ENCODE results near the gene SUPT7L.

Gene SUPT7L

GRCh38 chr2:27707462-27708256, 44.2 kb upstream of the SUPT7L start:
- no peak overlapping the region for H3K4me3 ChIP-seq (ENCODE audit: severe bottlenecking)
- H3K9me3 ChIP-seq (ENCODE audit: severe bottlenecking): no peaks in the 10 kb centered on the region
- TF ChIP-seq CTCF (IDR thresholded peaks at IDR 0.05; ENCODE audit: poor library complexity, severe bottlenecking): no peak
- H3K27me3 ChIP-seq (ENCODE audit: insufficient read depth, poor library complexity, severe bottlenecking): no peaks in the 10 kb centered on the region
- H3K4me1 ChIP-seq (ENCODE audit: insufficient read depth, poor library complexity, severe bottlenecking): peaks cover 40% of the 10 kb centered on the region
- DNase-seq (ENCODE audit: low spot score) (no peak), ATAC-seq (ENCODE audit: low read depth) (no peak)
- H3K27ac ChIP-seq (ENCODE audit: poor library complexity, severe bottlenecking): peak overlapping the region; percentile 95
- H3K36me3 ChIP-seq (ENCODE audit: low read depth): no peaks in the 10 kb centered on the region

DNA sequence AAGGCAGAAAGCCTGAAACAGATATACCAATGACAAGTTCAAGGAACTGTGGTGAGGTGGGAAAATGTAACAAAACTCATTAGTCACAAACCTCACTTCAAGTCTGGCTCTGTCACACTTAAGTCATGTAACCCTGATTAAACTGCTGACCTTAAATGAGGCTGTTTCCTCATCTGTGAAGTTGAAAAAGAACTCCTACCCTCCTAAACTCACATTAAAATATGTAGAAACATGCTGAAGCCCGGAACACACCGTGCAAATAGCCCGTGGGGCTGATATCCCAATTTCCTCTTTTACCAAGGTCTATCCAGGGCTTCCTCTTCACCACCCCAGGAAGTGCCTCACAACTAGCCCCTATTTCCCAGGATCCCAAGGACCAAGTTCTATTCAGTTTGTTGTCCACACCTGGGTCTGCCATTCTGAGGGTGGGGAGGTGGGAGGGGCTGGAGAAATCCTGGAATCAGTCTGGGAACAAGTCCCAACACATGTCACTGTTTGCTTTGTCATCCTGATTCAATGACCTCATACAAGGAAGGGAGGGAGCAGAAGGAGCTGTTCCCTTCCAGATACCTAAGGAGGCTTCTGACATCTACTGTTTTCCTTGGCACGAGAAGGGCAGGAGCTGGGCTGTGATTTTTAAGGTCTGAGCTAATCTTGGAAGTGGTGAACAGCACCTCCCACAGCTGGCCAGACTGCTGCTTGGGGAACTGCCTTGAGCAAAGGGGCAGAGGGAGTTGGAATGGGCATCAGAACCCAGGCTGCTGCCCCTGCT, 42.6 kb upstream of the SUPT7L start:
- Histone ChIP-seq H3K4me1 (ENCODE audit: insufficient read depth, poor library complexity, severe bottlenecking) (peaks cover 29% of the 10 kb centered on the region), H3K36me3 (ENCODE audit: low read depth) (no peaks in the 10 kb centered on the region), H3K27me3 (ENCODE audit: insufficient read depth, poor library complexity, severe bottlenecking) (no peaks in the 10 kb centered on the region), H3K9me3 (ENCODE audit: severe bottlenecking) (no peaks in the 10 kb centered on the region), H3K27ac (ENCODE audit: poor library complexity, severe bottlenecking) (peak overlapping the region; percentile 95), H3K4me3 (ENCODE audit: severe bottlenecking) (no peak overlapping the region)
- peak; percentile 23 for TF ChIP-seq CTCF (IDR thresholded peaks at IDR 0.05; ENCODE audit: poor library complexity, severe bottlenecking)
- ATAC-seq (ENCODE audit: low read depth): peak; percentile 86
- DNase-seq (ENCODE audit: low spot score): peak; percentile 82

- DNase-seq (ENCODE audit: low spot score): no peak
- H3K27me3 ChIP-seq (ENCODE audit: insufficient read depth, poor library complexity, severe bottlenecking): no peaks in the 10 kb centered on the region
- no peak for ATAC-seq (ENCODE audit: low read depth)
- no peak overlapping the region for H3K4me3 ChIP-seq (ENCODE audit: severe bottlenecking)
- no peaks in the 10 kb centered on the region for H3K9me3 ChIP-seq (ENCODE audit: severe bottlenecking)
- no peaks in the 10 kb centered on the region for H3K36me3 ChIP-seq (ENCODE audit: low read depth)
- H3K27ac ChIP-seq (ENCODE audit: poor library complexity, severe bottlenecking): peak overlapping the region; percentile 95
- H3K4me1 ChIP-seq (ENCODE audit: insufficient read depth, poor library complexity, severe bottlenecking): peaks cover 26% of the 10 kb centered on the region
- TF ChIP-seq CTCF (IDR thresholded peaks at IDR 0.05; ENCODE audit: poor library complexity, severe bottlenecking): no peak
Observed at GRCh38 chr2:27704342-27704876, 41.0 kb upstream of the SUPT7L start.

- H3K4me1 ChIP-seq (ENCODE audit: insufficient read depth, poor library complexity, severe bottlenecking): peaks cover 26% of the 10 kb centered on the region
- ATAC-seq (ENCODE audit: low read depth): no peak
- peak overlapping the region; percentile 95 for H3K27ac ChIP-seq (ENCODE audit: poor library complexity, severe bottlenecking)
Observed at GRCh38 chr2:27703638-27704341, 40.4 kb upstream of the SUPT7L start.

More at GRCh38 chr2:27703638-27704341, 40.4 kb upstream of the SUPT7L start:
- peak; percentile 96 for TF ChIP-seq CTCF (IDR thresholded peaks at IDR 0.05; ENCODE audit: poor library complexity, severe bottlenecking)
- no peaks in the 10 kb centered on the region for H3K27me3 ChIP-seq (ENCODE audit: insufficient read depth, poor library complexity, severe bottlenecking)
- H3K9me3 ChIP-seq (ENCODE audit: severe bottlenecking): no peaks in the 10 kb centered on the region
- DNase-seq (ENCODE audit: low spot score): no peak
- H3K36me3 ChIP-seq (ENCODE audit: low read depth): no peaks in the 10 kb centered on the region
- no peak overlapping the region for H3K4me3 ChIP-seq (ENCODE audit: severe bottlenecking)
